GM23338 (cell line): ENCODE data around the gene CAVIN2. TPM values are rescaled to one million over a fixed set of nuclear protein-coding genes. Genes with fewer than 3 reads are reported as not detected.
A peak's percentile ranks its signal among the peaks of the same experiment; 100 is the strongest.

Experiments
- ATAC-seq: fragments of 200-7000 bp; cut with Tn5 transposase; 3 replicates; pipeline ENCODE4 v1.9.1; 2020
- DNase-seq: peaks from one replicate; pipeline ENCODE4 v3.0.0-alpha.2; 2015; ENCODE audit warnings: low spot score
- H2AFZ ChIP-seq: fragments of 200-600 bp; sonication (generic); 2 replicates; pipeline ENCODE4 v1.8.0; 2016; ENCODE audit warnings: antibody characterized with exemption, mild to moderate bottlenecking, moderate library complexity
- H3F3A ChIP-seq: fragments of 200-600 bp; sonication (generic); replicated peaks from 2 replicates; pipeline ENCODE4 v1.8.0; 2017; ENCODE audit warnings: antibody characterized with exemption, mixed run types, low read depth
- H3K27ac ChIP-seq: fragments of 200-600 bp; sonication (generic); 2 replicates; pipeline ENCODE4 v1.6.1; 2016; ENCODE audit warnings: low read depth
- H3K27me3 ChIP-seq: fragments of 200-600 bp; sonication (generic); 2 replicates; pipeline ENCODE4 v1.8.0; 2016; ENCODE audit warnings: mild to moderate bottlenecking, mixed run types, moderate library complexity; ENCODE audit not compliant: insufficient read depth
- H3K36me3 ChIP-seq: fragments of 200-600 bp; sonication (generic); 2 replicates; pipeline ENCODE4 v1.8.0; 2016; ENCODE audit warnings: mild to moderate bottlenecking; ENCODE audit not compliant: insufficient read depth
- H3K4me1 ChIP-seq: fragments of 200-600 bp; sonication (generic); 2 replicates; pipeline ENCODE4 v1.8.0; 2016; ENCODE audit warnings: mild to moderate bottlenecking, moderate library complexity; ENCODE audit not compliant: insufficient read depth
- H3K4me2 ChIP-seq: fragments of 200-600 bp; sonication (generic); 2 replicates; pipeline ENCODE4 v1.7.1; 2017; ENCODE audit warnings: mixed run types
- H3K4me3 ChIP-seq: fragments of 200-600 bp; sonication (generic); 2 replicates; pipeline ENCODE4 v1.6.1; 2016; ENCODE audit warnings: mixed run types
- H3K79me2 ChIP-seq: fragments of 200-600 bp; sonication (generic); replicated peaks from 2 replicates; pipeline ENCODE4 v1.8.0; 2017; ENCODE audit warnings: mild to moderate bottlenecking; ENCODE audit not compliant: insufficient read depth
- H3K9me2 ChIP-seq: fragments of 200-600 bp; sonication (generic); 2 replicates; pipeline ENCODE4 v1.8.0; 2017; ENCODE audit not compliant: insufficient read depth
- H4K20me1 ChIP-seq: fragments of 200-600 bp; sonication (generic); replicated peaks from 2 replicates; pipeline ENCODE4 v1.8.0; 2017; ENCODE audit warnings: mild to moderate bottlenecking; ENCODE audit not compliant: insufficient read depth
- H3K27ac Mint-ChIP-seq: 2 replicates; pipeline ENCODE4 v1.8.0; 2020; ENCODE audit warnings: inconsistent platforms, mild to moderate bottlenecking, moderate library complexity, mixed read lengths
- H3K27me3 Mint-ChIP-seq: 3 replicates; pipeline ENCODE4 v1.8.0; 2022; ENCODE audit warnings: low read depth, mild to moderate bottlenecking, moderate library complexity, mixed read lengths, inconsistent platforms; ENCODE audit not compliant: insufficient read depth, poor library complexity
- H3K36me3 Mint-ChIP-seq: 3 replicates; pipeline ENCODE4 v1.8.0; 2021; ENCODE audit warnings: low read depth, mild to moderate bottlenecking, inconsistent platforms, moderate library complexity, mixed read lengths
- H3K4me1 Mint-ChIP-seq: 3 replicates; pipeline ENCODE4 v1.8.0; 2020; ENCODE audit warnings: mild to moderate bottlenecking, inconsistent platforms, mixed read lengths
- H3K4me3 Mint-ChIP-seq: 3 replicates; pipeline ENCODE4 v1.8.0; 2021; ENCODE audit warnings: moderate library complexity, mild to moderate bottlenecking, inconsistent platforms, mixed read lengths
- H3K9me3 Mint-ChIP-seq: 3 replicates; pipeline ENCODE4 v1.8.0; 2020; ENCODE audit warnings: moderate library complexity, mild to moderate bottlenecking, inconsistent platforms, mixed read lengths
- CREB1 ChIP-seq: fragments of 250-450 bp; sonication (Bioruptor Pico); IDR thresholded peaks from 2 replicates; pipeline ENCODE4 v1.5.0; 2020; ENCODE audit warnings: low read depth, mild to moderate bottlenecking, moderate library complexity
- EZH2 ChIP-seq: fragments of 200-600 bp; sonication (generic); IDR thresholded peaks from one replicate; pipeline ENCODE4 v1.8.0; 2017; ENCODE audit warnings: antibody characterized with exemption, mild to moderate bottlenecking, low read depth; ENCODE audit not compliant: unreplicated experiment
- EZH2phosphoT487 ChIP-seq: fragments of 200-600 bp; sonication (generic); IDR thresholded peaks from one replicate; pipeline ENCODE4 v1.8.1; 2018; ENCODE audit warnings: antibody characterized with exemption; ENCODE audit not compliant: unreplicated experiment
- JUNB ChIP-seq: IDR thresholded peaks from one replicate; pipeline ENCODE4 v1.6.1; 2016; ENCODE audit warnings: antibody characterized with exemption; ENCODE audit not compliant: unreplicated experiment
- NANOG ChIP-seq: IDR thresholded peaks from 2 replicates; pipeline ENCODE4 v1.6.1; 2016; ENCODE audit warnings: antibody characterized with exemption, borderline replicate concordance
- STAT1 ChIP-seq: IDR thresholded peaks from one replicate; pipeline ENCODE4 v1.6.1; 2016; ENCODE audit warnings: antibody characterized with exemption; ENCODE audit not compliant: unreplicated experiment
- ZNF114 ChIP-seq: fragments of 250-450 bp; sonication (Bioruptor Pico); IDR thresholded peaks from 2 replicates; pipeline ENCODE4 v1.5.0; 2020; ENCODE audit warnings: mild to moderate bottlenecking, moderate library complexity
- ZNF331 ChIP-seq: fragments of 250-450 bp; sonication (Bioruptor Pico); IDR thresholded peaks from 2 replicates; pipeline ENCODE4 v1.5.0; 2020; ENCODE audit warnings: low read depth, mild to moderate bottlenecking, moderate library complexity
- polyA plus RNA-seq: library from polyadenylated mRNA; unstranded; fragments of >200 nt; fragmentation: Nextera tagmentation; extraction: Ambion mirVana; gene quantifications from 2 replicates; pipeline ENCODE4 v1.2.1, GENCODE V29; 2016
- total RNA-seq: library from RNA; depleted of rRNA; stranded (reverse); fragments of >200 nt; shearing (Covaris generic); gene quantifications from 2 replicates; pipeline ENCODE4 v1.2.3, GENCODE V29; 2014
- TF ChIP-seq, protein P1 (sequence below), 2 experiments: fragments of 200-600 bp in 1 of 2; sonication (generic) in 1 of 2; conservative IDR thresholded peaks; 2 replicates each; pipeline versions ENCODE4 v1.5.1 to v1.6.1; 2016 to 2017; ENCODE audit warnings: antibody characterized with exemption in 2 of 2, low read depth in 2 of 2, mild to moderate bottlenecking in 2 of 2, moderate library complexity in 1 of 2
- TF ChIP-seq, protein P2 (sequence below): IDR thresholded peaks from one replicate; pipeline ENCODE4 v1.6.1; 2018; ENCODE audit warnings: antibody characterized with exemption; ENCODE audit not compliant: unreplicated experiment

Gene CAVIN2
- total and polyA plus RNA-seq, 2 experiments from 2014 or later = 0.07 to 0.15 TPM

DNA sequence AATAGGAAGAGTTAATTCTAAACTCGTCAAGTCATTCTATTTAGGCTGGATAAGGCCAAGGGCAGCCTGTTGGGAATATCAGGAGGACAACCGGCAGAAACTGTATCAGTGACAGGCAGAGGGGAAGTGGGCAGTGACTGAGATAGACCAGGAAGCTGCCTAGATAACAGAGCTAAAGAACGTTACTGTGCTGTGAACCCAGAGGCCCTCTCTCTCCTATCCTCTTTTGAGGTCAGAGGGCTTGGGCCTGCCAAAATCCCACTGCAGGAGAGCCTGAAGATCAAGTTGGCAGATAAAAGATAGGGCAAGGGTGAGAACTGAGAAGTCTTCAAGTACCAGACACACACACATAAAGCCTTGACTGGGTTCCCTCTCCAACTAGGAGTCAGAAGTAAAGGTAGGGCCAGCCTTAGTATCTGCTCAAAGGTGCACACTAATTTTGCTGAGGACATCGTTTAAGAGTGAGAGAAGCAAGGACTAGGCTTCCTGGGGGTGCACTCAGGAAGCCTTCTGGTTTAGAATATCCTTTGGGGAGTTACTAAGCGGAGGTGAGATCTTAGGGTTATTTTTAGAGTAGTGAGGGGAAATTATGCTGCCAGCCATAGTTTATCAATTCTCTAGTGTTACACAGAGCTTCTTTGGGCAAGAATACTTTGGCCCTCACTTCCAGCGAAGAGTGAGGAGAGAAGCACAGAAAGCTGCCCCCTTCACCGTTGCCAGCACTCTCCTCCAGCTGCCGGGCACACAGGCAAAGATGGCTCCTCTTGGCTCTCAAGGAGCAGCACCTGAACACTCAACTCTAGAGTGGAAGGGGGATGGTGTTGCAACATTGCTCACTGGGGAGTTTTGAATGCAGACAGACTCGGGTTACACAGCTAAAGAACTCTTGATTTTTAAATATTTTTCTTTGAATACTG, 9.8 kb downstream of the CAVIN2 start:
- no peak overlapping the region for H3K27ac Mint-ChIP-seq
- no peak overlapping the region for H3K27ac ChIP-seq

DNA sequence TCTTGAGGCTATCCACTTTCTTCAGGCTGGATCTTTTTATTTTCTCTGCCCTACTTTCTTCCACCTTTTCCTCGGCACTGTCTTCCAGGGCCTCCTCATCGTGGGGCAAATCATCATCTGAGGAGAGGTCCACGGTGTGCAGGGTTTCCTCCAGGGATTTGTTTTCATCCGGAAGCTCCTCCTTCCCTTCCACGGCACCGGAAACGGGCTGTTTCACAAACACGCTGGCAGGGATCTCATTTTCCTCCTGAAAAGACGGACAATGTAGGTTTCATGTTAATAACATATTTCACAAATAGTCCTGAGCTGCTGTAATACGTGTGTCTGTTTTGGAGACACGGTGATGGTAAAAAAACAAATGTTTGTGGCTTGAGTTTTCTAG, 10.4 kb downstream of the CAVIN2 start:
- Histone ChIP-seq H3K79me2 (no peaks in the 10 kb centered on the region), H3K4me1 (peaks cover 7% of the 10 kb centered on the region; the same call in 1 of the 2 replicates), H3K27ac (no peak overlapping the region), H3K9me2 (no peaks in the 10 kb centered on the region), H3K4me2 (no peak overlapping the region), H4K20me1 (no peaks in the 10 kb centered on the region), H3K27me3 (no peaks in the 10 kb centered on the region), H3K36me3 (no peaks in the 10 kb centered on the region), H3F3A (no peaks in the 10 kb centered on the region), H3K4me3 (no peak overlapping the region), H2AFZ (peak overlapping the region; percentile 75; the same call in 1 of the 2 replicates)
- ATAC-seq = no peak
- Mint-ChIP-seq H3K27ac (no peak overlapping the region), H3K9me3 (no peaks in the 10 kb centered on the region; the same call in 2 of the 3 replicates), H3K4me1 (peaks cover 23% of the 10 kb centered on the region), H3K27me3 (peaks cover 2% of the 10 kb centered on the region), H3K36me3 (no peaks in the 10 kb centered on the region; the same call in 2 of the 3 replicates), H3K4me3 (no peak overlapping the region)
- DNase-seq = no peak
- TF ChIP-seq, protein P1, sequence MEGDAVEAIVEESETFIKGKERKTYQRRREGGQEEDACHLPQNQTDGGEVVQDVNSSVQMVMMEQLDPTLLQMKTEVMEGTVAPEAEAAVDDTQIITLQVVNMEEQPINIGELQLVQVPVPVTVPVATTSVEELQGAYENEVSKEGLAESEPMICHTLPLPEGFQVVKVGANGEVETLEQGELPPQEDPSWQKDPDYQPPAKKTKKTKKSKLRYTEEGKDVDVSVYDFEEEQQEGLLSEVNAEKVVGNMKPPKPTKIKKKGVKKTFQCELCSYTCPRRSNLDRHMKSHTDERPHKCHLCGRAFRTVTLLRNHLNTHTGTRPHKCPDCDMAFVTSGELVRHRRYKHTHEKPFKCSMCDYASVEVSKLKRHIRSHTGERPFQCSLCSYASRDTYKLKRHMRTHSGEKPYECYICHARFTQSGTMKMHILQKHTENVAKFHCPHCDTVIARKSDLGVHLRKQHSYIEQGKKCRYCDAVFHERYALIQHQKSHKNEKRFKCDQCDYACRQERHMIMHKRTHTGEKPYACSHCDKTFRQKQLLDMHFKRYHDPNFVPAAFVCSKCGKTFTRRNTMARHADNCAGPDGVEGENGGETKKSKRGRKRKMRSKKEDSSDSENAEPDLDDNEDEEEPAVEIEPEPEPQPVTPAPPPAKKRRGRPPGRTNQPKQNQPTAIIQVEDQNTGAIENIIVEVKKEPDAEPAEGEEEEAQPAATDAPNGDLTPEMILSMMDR (conservative IDR thresholded peaks at IDR 0.05; ENCODE audit: low read depth in 2 of 2) = no peak
- TF ChIP-seq NANOG = no peak
- TF ChIP-seq JUNB = no peak
- no peak for TF ChIP-seq STAT1
- TF ChIP-seq ZNF331 (CRISPR knock-in tag) = no peak
- TF ChIP-seq EZH2 = no peak
- TF ChIP-seq ZNF114 (CRISPR knock-in tag) = no peak
- TF ChIP-seq CREB1 (CRISPR knock-in tag) = no peak

More for the DNA sequence above, 9.8 kb downstream of the CAVIN2 start:
- no peaks in the 10 kb centered on the region for H4K20me1 ChIP-seq
- Mint-ChIP-seq H3K4me3 (no peak overlapping the region), H3K4me1 (peaks cover 17% of the 10 kb centered on the region), H3K9me3 (no peaks in the 10 kb centered on the region; the same call in 2 of the 3 replicates), H3K36me3 (no peaks in the 10 kb centered on the region; the same call in 2 of the 3 replicates), H3K27me3 (peaks cover 2% of the 10 kb centered on the region)
- H3F3A ChIP-seq = no peaks in the 10 kb centered on the region
- H3K27me3 ChIP-seq = no peaks in the 10 kb centered on the region
- H3K4me1 ChIP-seq = 0 out of 2 replicates have a peak, but pooled peaks cover under 1% of the 10 kb centered on the region
- no peaks in the 10 kb centered on the region for H3K9me2 ChIP-seq
- DNase-seq (no peak), ATAC-seq (no peak)
- H3K4me2 ChIP-seq = no peak overlapping the region
- no peak overlapping the region for H3K4me3 ChIP-seq
- H3K79me2 ChIP-seq = no peaks in the 10 kb centered on the region
- H3K36me3 ChIP-seq = no peaks in the 10 kb centered on the region
- H2AFZ ChIP-seq = peak overlapping the region; percentile 77
- TF ChIP-seq CREB1 (CRISPR knock-in tag) (no peak), ZNF331 (CRISPR knock-in tag) (no peak), EZH2phosphoT487 (no peak)
- TF ChIP-seq, protein P2, sequence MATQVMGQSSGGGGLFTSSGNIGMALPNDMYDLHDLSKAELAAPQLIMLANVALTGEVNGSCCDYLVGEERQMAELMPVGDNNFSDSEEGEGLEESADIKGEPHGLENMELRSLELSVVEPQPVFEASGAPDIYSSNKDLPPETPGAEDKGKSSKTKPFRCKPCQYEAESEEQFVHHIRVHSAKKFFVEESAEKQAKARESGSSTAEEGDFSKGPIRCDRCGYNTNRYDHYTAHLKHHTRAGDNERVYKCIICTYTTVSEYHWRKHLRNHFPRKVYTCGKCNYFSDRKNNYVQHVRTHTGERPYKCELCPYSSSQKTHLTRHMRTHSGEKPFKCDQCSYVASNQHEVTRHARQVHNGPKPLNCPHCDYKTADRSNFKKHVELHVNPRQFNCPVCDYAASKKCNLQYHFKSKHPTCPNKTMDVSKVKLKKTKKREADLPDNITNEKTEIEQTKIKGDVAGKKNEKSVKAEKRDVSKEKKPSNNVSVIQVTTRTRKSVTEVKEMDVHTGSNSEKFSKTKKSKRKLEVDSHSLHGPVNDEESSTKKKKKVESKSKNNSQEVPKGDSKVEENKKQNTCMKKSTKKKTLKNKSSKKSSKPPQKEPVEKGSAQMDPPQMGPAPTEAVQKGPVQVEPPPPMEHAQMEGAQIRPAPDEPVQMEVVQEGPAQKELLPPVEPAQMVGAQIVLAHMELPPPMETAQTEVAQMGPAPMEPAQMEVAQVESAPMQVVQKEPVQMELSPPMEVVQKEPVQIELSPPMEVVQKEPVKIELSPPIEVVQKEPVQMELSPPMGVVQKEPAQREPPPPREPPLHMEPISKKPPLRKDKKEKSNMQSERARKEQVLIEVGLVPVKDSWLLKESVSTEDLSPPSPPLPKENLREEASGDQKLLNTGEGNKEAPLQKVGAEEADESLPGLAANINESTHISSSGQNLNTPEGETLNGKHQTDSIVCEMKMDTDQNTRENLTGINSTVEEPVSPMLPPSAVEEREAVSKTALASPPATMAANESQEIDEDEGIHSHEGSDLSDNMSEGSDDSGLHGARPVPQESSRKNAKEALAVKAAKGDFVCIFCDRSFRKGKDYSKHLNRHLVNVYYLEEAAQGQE = no peak
